Measurements from ENCODE around the gene REN. TPM values are rescaled to one million over a fixed set of nuclear protein-coding genes. Genes with fewer than 3 reads are reported as not detected.
A peak's percentile ranks its signal among the peaks of the same experiment; 100 is the strongest.

REN gene
- total and polyA plus RNA-seq, 12 donors = 0.24 to 3.6 (median 0.95) TPM; not detected in 3

GRCh38 chr1:204190212-204191211, 24.4 kb upstream of the REN start:
- intact Hi-C loops (cut with DNase I) = no loop called here
- Histone ChIP-seq H3K36me3 (replicated peaks in 1 of 2) (no peaks in the 10 kb centered on the region), H3K27ac (no peak overlapping the region), H3K27me3 (peaks cover 19% of the 10 kb centered on the region), H3K4me1 (replicated peaks in 1 of 2) (no peaks in the 10 kb centered on the region), H3K9me3 (replicated peaks in 1 of 3) (no peaks in the 10 kb centered on the region), H3K4me3 (peak overlapping the region in 1 of 4 donors; percentile 36)
- TF ChIP-seq CTCF (IDR thresholded peaks at IDR 0.05) (no peak), POLR2A (IDR thresholded peaks at IDR 0.05) (no peak)
- no peak for DNase-seq
- WGBS, 4 donors = 33 to 63% (median 47%) methylated on average over 9 to 44 of the region's 44 CpGs

GRCh38 chr1:204188959-204189639, 23.0 kb upstream of the REN start:
- H3K27ac ChIP-seq = no peak overlapping the region
- H3K36me3 ChIP-seq (replicated peaks in 1 of 2) = no peaks in the 10 kb centered on the region
- peaks cover 19% of the 10 kb centered on the region for H3K27me3 ChIP-seq
- 74 to 89% (median 77%) methylated on average over 11 of the region's 11 CpGs for WGBS, 4 donors
- TF ChIP-seq POLR2A (IDR thresholded peaks at IDR 0.05) (no peak), CTCF (IDR thresholded peaks at IDR 0.05) (no peak)
- no peaks in the 10 kb centered on the region for H3K9me3 ChIP-seq (replicated peaks in 1 of 3)
- H3K4me1 ChIP-seq (replicated peaks in 1 of 2) = no peaks in the 10 kb centered on the region
- intact Hi-C loops (cut with DNase I) = no loop called here
- no peak overlapping the region for H3K4me3 ChIP-seq
- DNase-seq = no peak

- TF ChIP-seq POLR2A (IDR thresholded peaks at IDR 0.05) (no peak), CTCF (IDR thresholded peaks at IDR 0.05) (no peak)
- peaks cover 19% of the 10 kb centered on the region for H3K27me3 ChIP-seq
- WGBS, 4 donors = 73 to 86% (median 82%) methylated on average over 10 of the region's 10 CpGs
- H3K27ac ChIP-seq = no peak overlapping the region
- no peaks in the 10 kb centered on the region for H3K4me1 ChIP-seq (replicated peaks in 1 of 2)
- no peak overlapping the region for H3K4me3 ChIP-seq
- no peak for DNase-seq
- H3K9me3 ChIP-seq (replicated peaks in 1 of 3) = no peaks in the 10 kb centered on the region
- no peaks in the 10 kb centered on the region for H3K36me3 ChIP-seq (replicated peaks in 1 of 2)
- intact Hi-C loops (cut with DNase I) = no loop called here
Observed at GRCh38 chr1:204186597-204186996, 20.5 kb upstream of the REN start.

- WGBS, 4 donors = 45 to 84% (median 68%) methylated on average over 1 of the region's 1 CpG
- H3K27ac ChIP-seq = no peak overlapping the region
- no peak for TF ChIP-seq CTCF (IDR thresholded peaks at IDR 0.05)
- TF ChIP-seq POLR2A (IDR thresholded peaks at IDR 0.05) = no peak
- H3K4me3 ChIP-seq = no peak overlapping the region
- H3K36me3 ChIP-seq (replicated peaks in 1 of 2) = no peaks in the 10 kb centered on the region
- H3K4me1 ChIP-seq (replicated peaks in 1 of 2) = no peaks in the 10 kb centered on the region
- H3K27me3 ChIP-seq = no peaks in the 10 kb centered on the region
- no peak for DNase-seq
- no peaks in the 10 kb centered on the region for H3K9me3 ChIP-seq (replicated peaks in 1 of 3)
- intact Hi-C loops (cut with DNase I) = no loop called here
Observed at GRCh38 chr1:204181116-204181515, 15.0 kb upstream of the REN start.
